HG03039 (cell line): ENCODE results near the gene UBE2M.

Source experiments
- ATAC-seq: cut with Tn5 transposase; IDR thresholded peaks from one replicate; pipeline ENCODE4 v1.9.1; 2021; ENCODE audit warnings: mild to moderate bottlenecking, moderate library complexity; ENCODE audit not compliant: unreplicated experiment

The UBE2M gene

GRCh38 chr19:58555920-58556621 lies 2.3 kb downstream of the UBE2M start:
- ATAC-seq, result no peak

DNA sequence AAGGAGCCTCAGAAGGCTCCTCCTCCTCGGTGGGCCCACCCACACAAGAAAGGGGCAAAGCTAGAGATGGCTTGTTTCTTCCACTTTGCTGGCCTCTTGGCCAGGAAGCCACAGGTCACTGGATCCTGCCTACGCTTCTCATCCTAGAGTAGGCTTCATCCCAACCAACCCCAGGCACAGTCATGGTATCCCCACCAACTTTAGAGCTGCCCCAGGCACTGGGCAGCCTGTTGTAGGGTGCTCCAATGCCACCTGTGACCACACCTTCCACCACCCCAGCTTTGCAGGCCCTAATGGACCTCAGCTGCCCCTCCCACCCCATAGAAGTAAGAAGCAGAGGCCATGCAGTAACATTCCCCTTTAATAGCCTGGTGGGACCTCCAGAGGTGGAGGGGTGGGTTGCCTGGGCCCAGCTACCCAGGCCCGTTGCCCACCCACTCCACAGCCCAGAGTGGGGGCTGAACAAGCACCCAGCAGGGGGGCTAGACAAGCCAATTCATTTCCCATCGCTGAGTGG lies 3.0 kb downstream of the UBE2M start:
- ATAC-seq, result no peak

DNA sequence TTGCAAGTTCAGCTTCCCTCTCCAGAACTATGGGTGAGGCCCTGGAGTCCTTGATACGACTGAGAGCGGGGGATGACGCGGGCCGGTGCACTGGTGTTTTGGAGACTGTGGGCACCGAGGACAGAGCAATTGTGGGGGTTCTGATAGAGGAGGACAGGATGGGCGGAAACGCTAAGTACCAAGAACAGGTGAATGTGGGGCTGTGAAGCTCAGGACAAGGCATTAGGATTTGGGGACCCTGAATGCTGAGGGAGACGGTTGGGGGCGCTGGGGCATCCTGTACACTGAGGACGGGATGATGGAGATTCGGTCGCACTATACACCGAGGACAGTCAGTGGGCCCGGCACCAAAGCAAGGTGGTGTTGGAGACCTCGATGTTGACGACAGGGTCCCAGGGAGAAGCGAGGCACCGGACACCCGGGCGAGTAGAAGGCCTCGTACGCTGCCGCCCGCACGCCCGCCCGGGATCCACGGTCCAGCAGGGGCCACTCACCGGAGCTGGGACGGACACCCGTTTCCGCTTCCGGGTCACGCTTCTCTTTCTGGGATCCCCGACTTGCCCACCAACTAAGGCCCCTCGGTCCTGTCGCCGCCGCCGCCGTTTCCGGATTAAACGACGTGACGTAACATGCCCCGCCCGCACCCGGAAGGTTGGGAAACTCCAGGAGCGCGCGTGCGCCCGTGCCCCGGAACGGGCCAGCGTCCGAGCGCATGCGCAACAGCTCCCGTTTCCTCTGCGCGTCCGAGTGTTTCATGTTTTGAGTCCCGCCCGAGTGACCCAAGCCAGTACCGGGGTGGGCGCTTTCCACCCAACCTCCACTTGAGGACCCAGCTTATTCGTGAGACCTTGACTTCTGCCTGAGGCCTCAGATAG lies 3.7 kb downstream of the UBE2M start, which contains the start of gene CHMP2A:
Gene CHMP2A (minus strand): TSS at position 612 of the 875 bp plus-strand sequence. CDS start 893 bp downstream, outside the sequence.
- peak; percentile 32 for ATAC-seq

- no peak for ATAC-seq
Measured at GRCh38 chr19:58553799-58554493, 4.5 kb downstream of the UBE2M start.

DNA sequence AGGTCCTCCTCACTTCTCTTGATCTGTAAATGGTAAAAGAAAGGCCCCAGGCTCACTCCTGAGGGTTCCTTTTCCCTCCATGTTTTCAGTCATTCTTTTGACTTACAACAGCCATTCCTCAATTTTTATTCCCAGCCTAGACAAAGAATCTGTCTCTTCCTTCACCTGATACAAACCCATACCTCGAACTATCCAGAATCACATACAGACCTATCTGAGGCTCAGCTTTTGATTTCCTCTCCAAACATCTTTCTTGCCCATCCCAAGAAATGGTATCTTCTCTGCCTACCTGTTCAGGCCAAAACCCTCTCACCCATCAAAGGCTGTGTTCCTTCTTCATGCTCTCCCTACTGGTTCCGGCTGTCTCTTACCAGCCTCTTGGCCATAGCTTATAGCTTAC lies 5.8 kb downstream of the UBE2M start:
- ATAC-seq, result no peak

DNA sequence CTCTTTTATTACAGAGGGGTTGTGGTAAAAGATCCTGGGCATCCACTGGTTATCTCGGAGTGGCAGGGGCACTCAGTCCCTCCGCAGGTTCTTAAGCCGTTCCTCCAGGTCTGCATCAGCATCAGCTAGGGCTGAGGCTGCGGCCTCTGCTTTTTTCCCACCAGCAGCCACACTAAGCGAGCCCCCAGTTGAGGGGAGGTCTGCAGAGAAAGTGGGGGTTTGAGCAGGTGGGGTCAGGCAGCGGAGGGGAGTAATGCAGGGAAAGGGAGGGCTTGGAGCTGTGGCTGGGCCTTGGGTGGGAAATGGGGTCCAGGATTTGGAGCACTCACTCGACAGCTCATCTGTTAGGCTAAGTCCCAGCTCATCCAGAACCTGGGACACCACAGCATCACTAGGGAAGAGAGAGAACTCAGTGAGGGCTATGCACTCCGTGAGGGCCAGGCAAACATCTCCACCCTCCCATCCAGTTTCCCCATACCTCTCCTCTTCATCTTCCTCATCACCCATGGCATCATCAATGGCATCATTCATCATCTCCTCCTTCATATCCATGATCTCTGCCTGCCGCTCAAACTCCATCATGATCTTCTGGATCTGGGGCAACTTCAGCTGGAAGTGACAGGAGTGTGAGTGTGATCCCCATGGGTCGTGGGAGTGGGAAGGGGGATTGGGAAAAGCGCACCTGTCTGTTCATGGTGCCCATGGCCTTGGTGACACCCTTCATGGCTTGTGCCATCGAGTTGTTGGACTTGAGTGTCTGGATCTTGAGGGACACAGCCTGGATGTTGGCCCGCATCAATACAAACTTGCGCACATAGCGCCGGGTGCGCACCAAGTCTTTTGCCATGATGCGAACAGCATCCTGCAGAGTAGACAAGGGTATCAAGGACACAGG lies 6.6 kb downstream of the UBE2M start:
- ATAC-seq, result no peak

GRCh38 chr19:58551123-58551497 lies 7.3 kb downstream of the UBE2M start:
- ATAC-seq, result no peak

DNA sequence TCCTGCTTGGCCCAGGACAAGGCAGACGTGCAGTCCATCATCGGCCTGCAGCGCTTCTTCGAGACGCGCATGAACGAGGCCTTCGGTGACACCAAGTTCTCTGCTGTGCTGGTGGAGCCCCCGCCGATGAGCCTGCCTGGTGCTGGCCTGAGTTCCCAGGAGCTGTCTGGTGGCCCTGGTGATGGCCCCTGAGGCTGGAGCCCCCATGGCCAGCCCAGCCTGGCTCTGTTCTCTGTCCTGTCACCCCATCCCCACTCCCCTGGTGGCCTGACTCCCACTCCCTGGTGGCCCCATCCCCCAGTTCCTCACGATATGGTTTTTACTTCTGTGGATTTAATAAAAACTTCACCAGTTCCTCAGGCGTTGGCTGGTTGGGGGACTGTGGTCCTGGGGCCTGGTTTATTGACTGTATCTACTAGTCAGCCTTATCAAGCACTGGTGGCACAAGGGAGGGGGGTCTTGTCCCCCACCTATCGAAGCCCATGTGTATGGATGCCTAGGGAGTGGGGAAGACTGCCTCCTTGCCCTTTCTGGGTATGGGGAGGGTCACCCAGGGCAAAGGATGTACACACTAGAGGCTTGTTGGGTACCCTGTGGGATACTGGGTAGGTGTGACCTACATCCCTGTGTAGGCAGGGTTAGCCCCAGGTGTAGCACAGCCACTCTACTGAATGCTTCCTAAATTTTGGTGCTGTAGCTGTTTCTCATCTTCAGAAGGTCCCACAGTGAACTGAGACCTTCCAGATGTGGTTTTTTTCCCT lies 7.9 kb downstream of the UBE2M start:
- ATAC-seq, result no peak

DNA sequence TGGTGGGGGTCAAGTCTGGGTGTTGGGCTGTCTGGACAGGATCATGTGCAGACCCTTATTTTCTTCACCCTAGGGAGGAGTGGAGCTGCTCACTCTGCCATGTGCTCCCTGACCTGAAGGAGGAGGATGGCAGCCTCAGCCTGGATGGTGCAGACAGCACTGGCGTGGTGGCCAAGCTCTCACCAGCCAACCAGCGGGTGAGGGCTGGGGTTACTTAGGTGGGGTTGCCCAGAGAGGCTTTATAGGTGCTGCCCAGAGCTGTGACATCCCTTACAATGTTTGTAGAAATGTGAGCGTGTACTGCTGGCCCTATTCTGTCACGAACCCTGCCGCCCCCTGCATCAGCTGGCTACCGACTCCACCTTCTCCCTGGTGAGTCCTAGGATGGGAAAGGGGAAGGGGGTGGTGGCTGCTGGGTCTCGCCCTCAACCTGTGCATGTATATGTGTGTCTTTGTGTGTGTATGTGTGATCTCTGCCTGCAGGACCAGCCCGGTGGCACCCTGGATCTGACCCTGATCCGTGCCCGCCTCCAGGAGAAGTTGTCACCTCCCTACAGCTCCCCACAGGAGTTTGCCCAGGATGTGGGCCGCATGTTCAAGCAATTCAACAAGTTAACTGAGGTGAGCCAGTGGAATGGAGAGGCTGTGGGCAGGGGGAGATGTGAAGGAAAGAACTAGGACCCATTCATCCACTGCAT lies 8.6 kb downstream of the UBE2M start:
- no peak for ATAC-seq

DNA sequence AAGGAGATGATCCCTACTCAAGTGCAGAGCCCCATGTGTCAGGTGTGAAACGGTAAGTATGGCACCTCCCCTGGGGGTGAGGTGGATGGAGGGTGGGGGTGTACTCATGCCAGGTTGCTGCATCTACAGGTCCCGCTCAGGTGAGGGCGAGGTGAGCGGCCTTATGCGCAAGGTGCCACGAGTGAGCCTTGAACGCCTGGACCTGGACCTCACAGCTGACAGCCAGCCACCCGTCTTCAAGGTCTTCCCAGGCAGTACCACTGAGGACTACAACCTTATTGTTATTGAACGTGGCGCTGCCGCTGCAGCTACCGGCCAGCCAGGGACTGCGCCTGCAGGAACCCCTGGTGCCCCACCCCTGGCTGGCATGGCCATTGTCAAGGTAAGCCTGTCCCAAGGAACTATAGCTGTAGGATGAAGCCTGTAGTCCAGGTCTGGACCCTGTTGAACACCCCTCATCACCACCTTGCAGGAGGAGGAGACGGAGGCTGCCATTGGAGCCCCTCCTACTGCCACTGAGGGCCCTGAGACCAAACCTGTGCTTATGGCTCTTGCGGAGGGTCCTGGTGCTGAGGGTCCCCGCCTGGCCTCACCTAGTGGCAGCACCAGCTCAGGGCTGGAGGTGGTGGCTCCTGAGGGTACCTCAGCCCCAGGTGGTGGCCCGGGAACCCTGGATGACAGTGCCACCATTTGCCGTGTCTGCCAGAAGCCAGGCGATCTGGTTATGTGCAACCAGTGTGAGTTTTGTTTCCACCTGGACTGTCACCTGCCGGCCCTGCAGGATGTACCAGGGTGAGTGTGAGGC lies 9.3 kb downstream of the UBE2M start:
- ATAC-seq, result no peak

GRCh38 chr19:58547323-58548312 lies 10.8 kb downstream of the UBE2M start:
- no peak for ATAC-seq

GRCh38 chr19:58546019-58546530 lies 12.3 kb downstream of the UBE2M start:
- no peak for ATAC-seq

GRCh38 chr19:58545286-58546018 lies 13.0 kb downstream of the UBE2M start:
- no peak for ATAC-seq

- ATAC-seq, result peak; percentile 48
Measured at GRCh38 chr19:58544591-58545285, 13.7 kb downstream of the UBE2M start.

GRCh38 chr19:58543826-58544590 lies 14.4 kb downstream of the UBE2M start, which contains the start of gene TRIM28:
TRIM28 (plus strand) TSS chr19:58544064; CDS start chr19:58544758, 694 bp downstream.
- ATAC-seq, result peak; percentile 82
